ENCODE results near the gene EXOC3L2.
A peak's percentile ranks its signal among the peaks of the same experiment; 100 is the strongest.

EXOC3L2 gene

DNA sequence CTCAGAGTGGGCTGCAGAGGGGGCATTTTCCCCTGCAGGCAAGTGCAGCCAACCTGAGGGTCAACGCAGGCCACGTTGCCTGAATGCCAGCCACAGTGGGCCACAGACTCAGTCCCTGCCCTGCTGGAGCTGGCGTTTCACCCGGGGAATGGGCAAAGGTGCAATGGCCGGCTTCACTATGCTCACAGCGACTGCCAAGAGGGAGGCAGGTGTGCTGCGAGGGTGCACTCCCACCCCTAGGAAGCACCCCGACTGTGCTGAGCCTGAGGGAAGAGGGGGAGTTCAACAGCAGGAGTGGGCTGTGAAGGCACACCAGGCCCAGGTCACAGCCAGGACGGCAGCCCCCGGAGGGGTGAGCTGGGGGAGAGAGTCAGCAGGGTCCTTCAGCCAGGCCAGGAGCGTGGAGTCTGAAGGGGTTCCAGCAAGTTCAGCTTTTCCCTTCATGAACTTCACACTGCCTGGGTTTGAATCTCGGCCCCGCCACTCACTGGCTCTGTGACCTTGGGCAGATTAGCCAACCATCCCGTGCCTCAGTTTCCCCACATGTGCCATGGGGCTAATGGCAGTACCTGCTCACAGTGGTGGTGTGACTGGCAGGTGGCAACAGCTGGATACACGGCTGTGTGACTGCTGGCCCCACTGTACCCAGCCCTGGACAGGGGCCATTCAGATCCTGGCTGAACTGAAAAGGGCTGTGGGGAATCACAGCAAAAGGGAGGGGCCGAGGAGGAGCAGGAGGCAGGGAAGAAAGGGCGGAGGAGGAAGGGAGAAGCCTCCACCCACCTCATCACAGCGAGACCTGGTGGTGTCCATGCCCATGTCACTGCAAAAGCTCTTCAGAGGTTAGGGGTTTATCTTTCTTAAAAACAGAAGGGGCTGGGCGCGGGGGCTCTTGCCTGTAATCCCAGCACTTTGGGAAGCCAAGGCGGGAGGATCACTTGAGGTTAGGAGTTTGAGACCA, 74.8 kb downstream of the EXOC3L2 start:
- no peak overlapping the region for H2BK12ac ChIP-seq (ENCODE audit: low read length)
- H3K4ac ChIP-seq (ENCODE audit: low read length): no peak overlapping the region
- peaks cover 6 to 16% of the 10 kb centered on the region in 2 donors for H3K4me1 ChIP-seq (ENCODE audit: control insufficient read depth in 2 of 2, insufficient read depth in 1 of 2, low read depth in 1 of 2, low read length in 2 of 2)
- H3K27ac ChIP-seq (replicated peaks; ENCODE audit: low read length): no peak overlapping the region
- H4K91ac ChIP-seq (ENCODE audit: low read depth, low read length, poor library complexity): no peak overlapping the region
- H4K8ac ChIP-seq (ENCODE audit: low read depth, low read length): peak overlapping the region; percentile 82
- no peak overlapping the region for H3K4me2 ChIP-seq (ENCODE audit: insufficient read depth, low read length, poor library complexity, severe bottlenecking)
- H3K18ac ChIP-seq (ENCODE audit: low read length): no peak overlapping the region
- H3K36me3 ChIP-seq (replicated peaks in 1 of 2; ENCODE audit: control insufficient read depth in 2 of 2, insufficient read depth in 2 of 2, low read length in 2 of 2): no peaks in the 10 kb centered on the region
- WGBS, 2 donors (ENCODE audit: extremely low coverage in 2 of 2, insufficient read length in 2 of 2, insufficient replicate concordance in 1 of 2): no CpG with 5 or more reads among the region's 21 CpGs
- H2BK5ac ChIP-seq (ENCODE audit: low read length): no peak overlapping the region
- no peak overlapping the region for H3K23ac ChIP-seq (ENCODE audit: low read depth, low read length, poor library complexity)
- peak overlapping the region in 1 of 2 donors; percentile 42 for H3K4me3 ChIP-seq (ENCODE audit: low read length in 2 of 2)
- no peaks in the 10 kb centered on the region for H3K9me3 ChIP-seq (replicated peaks in 1 of 2; ENCODE audit: control insufficient read depth in 2 of 2, insufficient read depth in 1 of 2, low read depth in 1 of 2, low read length in 2 of 2)
- H2BK120ac ChIP-seq (ENCODE audit: low read depth, low read length): no peak overlapping the region
- no peak overlapping the region for H3K14ac ChIP-seq (ENCODE audit: low read length)
- peaks cover 5% of the 10 kb centered on the region for H3K79me1 ChIP-seq (ENCODE audit: low read depth, low read length)
- H2AK5ac ChIP-seq (ENCODE audit: low read depth, low read length): peak overlapping the region; percentile 46
- H3K27me3 ChIP-seq (ENCODE audit: control insufficient read depth in 3 of 3, insufficient read depth in 3 of 3, low read depth in 1 of 3, low read length in 3 of 3): no peaks in the 10 kb centered on the region
- H2BK15ac ChIP-seq (ENCODE audit: low read length): peak overlapping the region; percentile 30
- no peak for DNase-seq (ENCODE audit: low spot score)
- H3K9ac ChIP-seq (ENCODE audit: low read depth, low read length, poor library complexity): peak overlapping the region; percentile 50
- H2AFZ ChIP-seq (ENCODE audit: low read length): no peak overlapping the region

- DNase-seq (ENCODE audit: low spot score): no peak
- Histone ChIP-seq H3K4me2 (ENCODE audit: insufficient read depth, low read length, poor library complexity, severe bottlenecking) (no peak overlapping the region), H3K9ac (ENCODE audit: low read depth, low read length, poor library complexity) (peak overlapping the region; percentile 21), H2BK5ac (ENCODE audit: low read length) (no peak overlapping the region), H3K14ac (ENCODE audit: low read length) (peak overlapping the region; percentile 38), H4K91ac (ENCODE audit: low read depth, low read length, poor library complexity) (no peak overlapping the region), H3K23ac (ENCODE audit: low read depth, low read length, poor library complexity) (no peak overlapping the region), H3K79me1 (ENCODE audit: low read depth, low read length) (peaks cover 5% of the 10 kb centered on the region), H2AK5ac (ENCODE audit: low read depth, low read length) (peak overlapping the region; percentile 46), H3K27me3 (ENCODE audit: control insufficient read depth in 3 of 3, insufficient read depth in 3 of 3, low read depth in 1 of 3, low read length in 3 of 3) (no peaks in the 10 kb centered on the region), H2BK120ac (ENCODE audit: low read depth, low read length) (no peak overlapping the region), H2AFZ (ENCODE audit: low read length) (no peak overlapping the region), H3K9me3 (replicated peaks in 1 of 2; ENCODE audit: control insufficient read depth in 2 of 2, insufficient read depth in 1 of 2, low read depth in 1 of 2, low read length in 2 of 2) (no peaks in the 10 kb centered on the region), H3K4me3 (ENCODE audit: low read length in 2 of 2) (no peak overlapping the region), H3K18ac (ENCODE audit: low read length) (peak overlapping the region; percentile 38), H3K4me1 (ENCODE audit: control insufficient read depth in 2 of 2, insufficient read depth in 1 of 2, low read depth in 1 of 2, low read length in 2 of 2) (peaks cover 6 to 16% of the 10 kb centered on the region in 2 donors), H2BK12ac (ENCODE audit: low read length) (no peak overlapping the region), H3K36me3 (replicated peaks in 1 of 2; ENCODE audit: control insufficient read depth in 2 of 2, insufficient read depth in 2 of 2, low read length in 2 of 2) (no peaks in the 10 kb centered on the region), H2BK15ac (ENCODE audit: low read length) (no peak overlapping the region), H4K8ac (ENCODE audit: low read depth, low read length) (no peak overlapping the region), H3K27ac (replicated peaks; ENCODE audit: low read length) (no peak overlapping the region), H3K4ac (ENCODE audit: low read length) (no peak overlapping the region)
- no CpG with 5 or more reads among the region's 10 CpGs for WGBS, 2 donors (ENCODE audit: extremely low coverage in 2 of 2, insufficient read length in 2 of 2, insufficient replicate concordance in 1 of 2)
Measured at GRCh38 chr19:45169602-45170001, 75.6 kb downstream of the EXOC3L2 start.

GRCh38 chr19:45168767-45169351, 76.3 kb downstream of the EXOC3L2 start:
- no peak overlapping the region for H2BK12ac ChIP-seq (ENCODE audit: low read length)
- no peak overlapping the region for H2AK5ac ChIP-seq (ENCODE audit: low read depth, low read length)
- H4K91ac ChIP-seq (ENCODE audit: low read depth, low read length, poor library complexity): no peak overlapping the region
- WGBS, 2 donors (ENCODE audit: extremely low coverage in 2 of 2, insufficient read length in 2 of 2, insufficient replicate concordance in 1 of 2): no CpG with 5 or more reads among the region's 16 CpGs
- H3K36me3 ChIP-seq (replicated peaks in 1 of 2; ENCODE audit: control insufficient read depth in 2 of 2, insufficient read depth in 2 of 2, low read length in 2 of 2): no peaks in the 10 kb centered on the region
- no peaks in the 10 kb centered on the region for H3K27me3 ChIP-seq (ENCODE audit: control insufficient read depth in 3 of 3, insufficient read depth in 3 of 3, low read depth in 1 of 3, low read length in 3 of 3)
- H3K4me3 ChIP-seq (ENCODE audit: low read length in 2 of 2): no peak overlapping the region
- H3K18ac ChIP-seq (ENCODE audit: low read length): no peak overlapping the region
- no peak for DNase-seq (ENCODE audit: low spot score)
- peaks cover 6 to 16% of the 10 kb centered on the region in 2 donors for H3K4me1 ChIP-seq (ENCODE audit: control insufficient read depth in 2 of 2, insufficient read depth in 1 of 2, low read depth in 1 of 2, low read length in 2 of 2)
- no peak overlapping the region for H3K27ac ChIP-seq (replicated peaks; ENCODE audit: low read length)
- no peak overlapping the region for H3K4me2 ChIP-seq (ENCODE audit: insufficient read depth, low read length, poor library complexity, severe bottlenecking)
- H3K79me1 ChIP-seq (ENCODE audit: low read depth, low read length): peaks cover 5% of the 10 kb centered on the region
- H3K9me3 ChIP-seq (replicated peaks in 1 of 2; ENCODE audit: control insufficient read depth in 2 of 2, insufficient read depth in 1 of 2, low read depth in 1 of 2, low read length in 2 of 2): no peaks in the 10 kb centered on the region
- no peak overlapping the region for H3K23ac ChIP-seq (ENCODE audit: low read depth, low read length, poor library complexity)
- H3K9ac ChIP-seq (ENCODE audit: low read depth, low read length, poor library complexity): no peak overlapping the region
- no peak overlapping the region for H2AFZ ChIP-seq (ENCODE audit: low read length)
- H4K8ac ChIP-seq (ENCODE audit: low read depth, low read length): no peak overlapping the region
- H3K4ac ChIP-seq (ENCODE audit: low read length): no peak overlapping the region
- H2BK5ac ChIP-seq (ENCODE audit: low read length): no peak overlapping the region
- no peak overlapping the region for H3K14ac ChIP-seq (ENCODE audit: low read length)
- H2BK15ac ChIP-seq (ENCODE audit: low read length): no peak overlapping the region
- H2BK120ac ChIP-seq (ENCODE audit: low read depth, low read length): no peak overlapping the region

DNA sequence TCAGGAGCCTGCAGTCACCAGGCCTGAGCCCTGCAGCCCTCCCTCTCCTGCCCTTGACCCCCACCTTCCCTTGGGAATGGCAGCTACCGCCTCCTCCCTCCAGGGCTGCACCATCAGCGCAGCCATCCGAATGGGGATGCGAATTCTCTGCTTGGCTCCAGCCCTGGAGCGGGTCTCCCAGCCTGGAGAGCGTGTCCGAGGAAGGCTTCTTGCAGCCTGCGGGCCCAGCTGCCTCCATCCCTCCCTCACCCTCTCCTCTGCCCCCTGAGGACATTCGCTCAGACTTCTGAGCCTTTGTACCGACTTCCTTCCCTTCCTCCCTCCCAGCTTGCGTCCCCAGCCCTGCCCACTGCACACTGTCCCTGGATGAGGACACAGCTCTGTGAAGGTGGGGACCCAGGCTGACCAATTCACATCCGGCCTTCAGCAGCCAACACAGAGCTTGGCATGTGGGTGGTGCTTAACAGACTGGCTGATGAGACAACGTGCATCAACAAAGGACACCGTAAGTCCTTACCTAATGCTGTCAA, 78.4 kb downstream of the EXOC3L2 start:
- Histone ChIP-seq H3K27ac (replicated peaks; ENCODE audit: low read length) (no peak overlapping the region), H3K14ac (ENCODE audit: low read length) (peak overlapping the region; percentile 84), H4K91ac (ENCODE audit: low read depth, low read length, poor library complexity) (no peak overlapping the region), H3K18ac (ENCODE audit: low read length) (peak overlapping the region; percentile 23), H3K27me3 (ENCODE audit: control insufficient read depth in 3 of 3, insufficient read depth in 3 of 3, low read depth in 1 of 3, low read length in 3 of 3) (no peaks in the 10 kb centered on the region), H3K9me3 (replicated peaks in 1 of 2; ENCODE audit: control insufficient read depth in 2 of 2, insufficient read depth in 1 of 2, low read depth in 1 of 2, low read length in 2 of 2) (no peaks in the 10 kb centered on the region), H3K9ac (ENCODE audit: low read depth, low read length, poor library complexity) (peak overlapping the region; percentile 63), H3K4ac (ENCODE audit: low read length) (no peak overlapping the region), H2AK5ac (ENCODE audit: low read depth, low read length) (no peak overlapping the region), H3K4me1 (ENCODE audit: control insufficient read depth in 2 of 2, insufficient read depth in 1 of 2, low read depth in 1 of 2, low read length in 2 of 2) (peaks cover 6 to 21% of the 10 kb centered on the region in 2 donors), H3K4me2 (ENCODE audit: insufficient read depth, low read length, poor library complexity, severe bottlenecking) (no peak overlapping the region), H3K79me1 (ENCODE audit: low read depth, low read length) (peaks cover 2% of the 10 kb centered on the region), H2BK12ac (ENCODE audit: low read length) (no peak overlapping the region), H4K8ac (ENCODE audit: low read depth, low read length) (no peak overlapping the region), H2AFZ (ENCODE audit: low read length) (peak overlapping the region; percentile 69), H2BK15ac (ENCODE audit: low read length) (no peak overlapping the region), H3K36me3 (replicated peaks in 1 of 2; ENCODE audit: control insufficient read depth in 2 of 2, insufficient read depth in 2 of 2, low read length in 2 of 2) (no peaks in the 10 kb centered on the region), H2BK120ac (ENCODE audit: low read depth, low read length) (no peak overlapping the region), H3K4me3 (ENCODE audit: low read length in 2 of 2) (no peak overlapping the region), H3K23ac (ENCODE audit: low read depth, low read length, poor library complexity) (peak overlapping the region; percentile 67), H2BK5ac (ENCODE audit: low read length) (no peak overlapping the region)
- WGBS, 2 donors (ENCODE audit: extremely low coverage in 2 of 2, insufficient read length in 2 of 2, insufficient replicate concordance in 1 of 2): no CpG with 5 or more reads among the region's 14 CpGs
- no peak for DNase-seq (ENCODE audit: low spot score)
